Measurements from ENCODE around the gene PPP1R17. TPM values are rescaled to one million over a fixed set of nuclear protein-coding genes. Genes with fewer than 3 reads are reported as not detected.

Gene PPP1R17
- total RNA-seq, 1 experiment from 2014 or later: 2.6 TPM

- no peak for TF ChIP-seq MLX (CRISPR knock-in tag; IDR thresholded peaks at IDR 0.05)
- no peak for TF ChIP-seq IRF2 (CRISPR knock-in tag; IDR thresholded peaks at IDR 0.05; ENCODE audit: borderline replicate concordance, low read depth)
- TF ChIP-seq ZNF512 (CRISPR knock-in tag; IDR thresholded peaks at IDR 0.05; ENCODE audit: borderline replicate concordance): no peak
- TF ChIP-seq TCF7 (CRISPR knock-in tag; IDR thresholded peaks at IDR 0.05; ENCODE audit: low read depth): no peak
These were observed 39.5 kb upstream of the PPP1R17 start (continued) for GRCh38 chr7:31647511-31647910.

- no peak for DNase-seq (ENCODE audit: low spot score)
- TF ChIP-seq ZNF232 (CRISPR knock-in tag; IDR thresholded peaks at IDR 0.05): no peak
- no peak for TF ChIP-seq EMX1 (CRISPR knock-in tag; IDR thresholded peaks at IDR 0.05)
- TF ChIP-seq JAZF1 (CRISPR knock-in tag; IDR thresholded peaks at IDR 0.05): no peak
- TF ChIP-seq PRDM15 (CRISPR knock-in tag; IDR thresholded peaks at IDR 0.05): no peak
- no peak for TF ChIP-seq MAX (CRISPR knock-in tag; IDR thresholded peaks at IDR 0.05)
- TF ChIP-seq PRRX2 (CRISPR knock-in tag; IDR thresholded peaks at IDR 0.05): no peak
- TF ChIP-seq IRF2 (CRISPR knock-in tag; IDR thresholded peaks at IDR 0.05; ENCODE audit: borderline replicate concordance, low read depth): no peak
- TF ChIP-seq E2F5 (CRISPR knock-in tag; IDR thresholded peaks at IDR 0.05): no peak
- TF ChIP-seq ZMAT4 (CRISPR knock-in tag; IDR thresholded peaks at IDR 0.05): no peak
- no peak for TF ChIP-seq HMGXB4 (CRISPR knock-in tag; IDR thresholded peaks at IDR 0.05)
- no peak for TF ChIP-seq IRF1 (CRISPR knock-in tag; IDR thresholded peaks at IDR 0.05)
- TF ChIP-seq USF1 (CRISPR knock-in tag; IDR thresholded peaks at IDR 0.05): no peak
- no peak for TF ChIP-seq TCF7 (CRISPR knock-in tag; IDR thresholded peaks at IDR 0.05; ENCODE audit: low read depth)
- TF ChIP-seq ATF2 (CRISPR knock-in tag; IDR thresholded peaks at IDR 0.05; ENCODE audit: borderline replicate concordance, low read depth): no peak
- TF ChIP-seq NR3C1 (CRISPR knock-in tag; conservative IDR thresholded peaks at IDR 0.05; ENCODE audit: low read depth): no peak
- no peak for TF ChIP-seq ZNF416 (CRISPR knock-in tag; IDR thresholded peaks at IDR 0.05)
- no peak for TF ChIP-seq CREM (CRISPR knock-in tag; IDR thresholded peaks at IDR 0.05)
- TF ChIP-seq AR (CRISPR knock-in tag; IDR thresholded peaks at IDR 0.05): no peak
These were observed 38.7 kb upstream of the PPP1R17 start for GRCh38 chr7:31648288-31648687.

More at GRCh38 chr7:31648288-31648687, 38.7 kb upstream of the PPP1R17 start:
- Mint-ChIP-seq H3K27me3 (ENCODE audit: low read depth) (peaks cover 37% of the 10 kb centered on the region), H3K4me3 (no peak overlapping the region), H3K4me1 (peaks cover 92% of the 10 kb centered on the region), H3K27ac (no peak overlapping the region), H3K36me3 (no peaks in the 10 kb centered on the region), H3K9me3 (no peaks in the 10 kb centered on the region)
- CTCF ChIA-PET: interaction anchor here (0.6 to 1.7 kb wide), 8 partner anchors 12 to 312 kb away, joined by 3 to 5 read pairs (median 3); no protein-coding TSS in a partner anchor
- no peak for ATAC-seq
- POLR2A ChIA-PET: no interaction called here

All from WTC11 (cell line).